ENCODE measurements around the gene ELMO2. TPM values are rescaled to one million over a fixed set of nuclear protein-coding genes. Genes with fewer than 3 reads are reported as not detected.

Gene ELMO2
- total RNA-seq, 4 donors from 2014 or later = 37.4 to 46.7 (median 40.7) TPM

GRCh38 chr20:46435146-46435545 lies 28.7 kb upstream of the ELMO2 start:
- intact Hi-C loops (cut with DNase I; ENCODE audit: low total_unique reads) = no loop called here
- TF ChIP-seq POLR2A (IDR thresholded peaks at IDR 0.05) (no peak), CTCF (IDR thresholded peaks at IDR 0.05) (no peak)
- no peak overlapping the region for H3K4me3 ChIP-seq (ENCODE audit: low read depth, poor library complexity, severe bottlenecking)
- DNase-seq (ENCODE audit: low spot score in 2 of 2) = no peak
- WGBS, 2 donors = 87 to 96% methylated on average over 6 of the region's 6 CpGs

GRCh38 chr20:46434597-46434996 lies 28.2 kb upstream of the ELMO2 start:
- no peak overlapping the region for H3K4me3 ChIP-seq (ENCODE audit: low read depth, poor library complexity, severe bottlenecking)
- TF ChIP-seq POLR2A (IDR thresholded peaks at IDR 0.05) = no peak
- no peak for TF ChIP-seq CTCF (IDR thresholded peaks at IDR 0.05)
- no peak for DNase-seq (ENCODE audit: low spot score in 2 of 2)
- intact Hi-C loops (cut with DNase I; ENCODE audit: low total_unique reads) = no loop called here

GRCh38 chr20:46433051-46433450 lies 26.6 kb upstream of the ELMO2 start:
- intact Hi-C loops (cut with DNase I; ENCODE audit: low total_unique reads) = no loop called here
- H3K4me3 ChIP-seq (ENCODE audit: low read depth, poor library complexity, severe bottlenecking) = no peak overlapping the region
- DNase-seq (ENCODE audit: low spot score in 2 of 2) = no peak
- 61 to 71% methylated on average over 8 of the region's 8 CpGs for WGBS, 2 donors
- no peak for TF ChIP-seq POLR2A (IDR thresholded peaks at IDR 0.05)
- TF ChIP-seq CTCF (IDR thresholded peaks at IDR 0.05) = no peak

- intact Hi-C loops (cut with DNase I; ENCODE audit: low total_unique reads) = no loop called here
- TF ChIP-seq CTCF (IDR thresholded peaks at IDR 0.05) = no peak
- no peak for TF ChIP-seq POLR2A (IDR thresholded peaks at IDR 0.05)
- no peak for DNase-seq (ENCODE audit: low spot score in 2 of 2)
- WGBS, 2 donors = 83 to 84% methylated on average over 15 of the region's 15 CpGs
- no peak overlapping the region for H3K4me3 ChIP-seq (ENCODE audit: low read depth, poor library complexity, severe bottlenecking)
Observed at GRCh38 chr20:46430921-46431712, 24.7 kb upstream of the ELMO2 start.

- no peak for TF ChIP-seq POLR2A (IDR thresholded peaks at IDR 0.05)
- no peak for TF ChIP-seq CTCF (IDR thresholded peaks at IDR 0.05)
- H3K4me3 ChIP-seq (ENCODE audit: low read depth, poor library complexity, severe bottlenecking) = no peak overlapping the region
- intact Hi-C loops (cut with DNase I; ENCODE audit: low total_unique reads) = loop anchor here (10.0 kb wide), 1 partner anchor 403 kb away; the partner anchor contains the start of gene SLC12A5
- DNase-seq (ENCODE audit: low spot score in 2 of 2) = no peak
Observed at GRCh38 chr20:46427384-46427783, 21.0 kb upstream of the ELMO2 start.

Data from lower leg skin (tissue), 4 donors.